ENCODE results near the gene OLFML1. TPM values are rescaled to one million over a fixed set of nuclear protein-coding genes. Genes with fewer than 3 reads are reported as not detected.

The OLFML1 gene
- total and polyA plus RNA-seq, 2 of the 8 experiments (the other 6 are each of a cell fraction or from before 2014, with no cell fraction given) = 0.24 TPM; not detected in 1

GRCh38 chr11:7462706-7463105 is 22.6 kb upstream of the OLFML1 start (continued):
- TF ChIP-seq EP300 (IDR thresholded peaks at IDR 0.05; ENCODE audit: borderline replicate concordance in 1 of 2, low read depth in 2 of 2, low read length in 2 of 2) (no peak), RAD21 (IDR thresholded peaks at IDR 0.05 in 1 of 2, conservative IDR thresholded peaks at IDR 0.05 in 1 of 2; ENCODE audit: low read depth in 2 of 2, low read length in 2 of 2) (no peak), TAF1 (IDR thresholded peaks at IDR 0.05; ENCODE audit: low read depth, low read length) (no peak)
